GM18519 (cell line): ENCODE data around the gene LRCH4.
A peak's percentile ranks its signal among the peaks of the same experiment; 100 is the strongest.

Experiments
- ATAC-seq: cut with Tn5 transposase; IDR thresholded peaks from one replicate; pipeline ENCODE4 v1.9.1; 2021; ENCODE audit warnings: mild to moderate bottlenecking, moderate library complexity; ENCODE audit not compliant: unreplicated experiment, low FRiP score

Gene LRCH4

GRCh38 chr7:100604976-100605911 is 19.3 kb upstream of the LRCH4 start:
- no peak for ATAC-seq

GRCh38 chr7:100604028-100604975 is 18.4 kb upstream of the LRCH4 start:
- ATAC-seq, result no peak

- ATAC-seq, result no peak
These were observed 17.7 kb upstream of the LRCH4 start for GRCh38 chr7:100603726-100604027.

GRCh38 chr7:100602889-100603725 is 17.2 kb upstream of the LRCH4 start:
- no peak for ATAC-seq

GRCh38 chr7:100600730-100601038 is 14.8 kb upstream of the LRCH4 start:
- no peak for ATAC-seq

- no peak for ATAC-seq
These were observed 14.2 kb upstream of the LRCH4 start for GRCh38 chr7:100599911-100600729.

- no peak for ATAC-seq
These were observed 12.5 kb upstream of the LRCH4 start for GRCh38 chr7:100598425-100598824.

- no peak for ATAC-seq
These were observed 9.3 kb upstream of the LRCH4 start for GRCh38 chr7:100595188-100595587.

- no peak for ATAC-seq
These were observed 5.7 kb upstream of the LRCH4 start for GRCh38 chr7:100591596-100591995.

- ATAC-seq, result no peak
These were observed 4.3 kb upstream of the LRCH4 start for GRCh38 chr7:100590077-100590737.

- no peak for ATAC-seq
These were observed 3.5 kb upstream of the LRCH4 start for GRCh38 chr7:100589341-100589947.

GRCh38 chr7:100588438-100588837 is 2.5 kb upstream of the LRCH4 start:
- ATAC-seq, result no peak

- ATAC-seq, result peak; percentile 80
These were observed 517 bp upstream of the LRCH4 start, which contains the start of gene FBXO24 for GRCh38 chr7:100586266-100587025. FBXO24 (plus strand) TSS chr7:100586328; CDS start chr7:100586626, 298 bp downstream.

- ATAC-seq, result no peak
These were observed 1.0 kb downstream of the LRCH4 start for GRCh38 chr7:100584683-100585510.

GRCh38 chr7:100584054-100584682 is 1.8 kb downstream of the LRCH4 start:
- ATAC-seq, result no peak

GRCh38 chr7:100583132-100584053 is 2.5 kb downstream of the LRCH4 start:
- ATAC-seq, result no peak
